Epithelial cell of proximal tubule (primary cell): Measurements from ENCODE around the gene TTLL9. TPM values are rescaled to one million over a fixed set of nuclear protein-coding genes. Genes with fewer than 3 reads are reported as not detected.
"Not testable (repeated sequence)": the region's sequence is repeated elsewhere in the genome, so short reads cannot be mapped to it uniquely, and the experiment has no call there.

Experiments
- DNase-seq: peaks from one replicate; pipeline ENCODE4 v3.0.0-alpha.2; 2011; ENCODE audit warnings: low read depth
- H3K4me3 ChIP-seq: 2 replicates; pipeline ENCODE4 v1.5.1; 2011; ENCODE audit warnings: low read depth, mild to moderate bottlenecking, low read length
- CTCF ChIP-seq: conservative IDR thresholded peaks from 2 replicates; pipeline ENCODE4 v1.5.1; 2012; ENCODE audit warnings: low read depth, mild to moderate bottlenecking, low read length
- total RNA-seq: library from RNA; depleted of rRNA; stranded (reverse); fragments of >200 nt; gene quantifications from 2 replicates; pipeline ENCODE4 v1.2.3, GENCODE V29; 2015

The TTLL9 gene
- total RNA-seq, 1 donor from 2014 or later, result not detected

GRCh38 chr20:31925631-31926030 lies 55.2 kb downstream of the TTLL9 start:
- no peak for DNase-seq
- TF ChIP-seq CTCF, result no peak
- H3K4me3 ChIP-seq, result no peak overlapping the region

GRCh38 chr20:31926493-31926892 lies 56.1 kb downstream of the TTLL9 start:
- H3K4me3 ChIP-seq, result no peak overlapping the region
- no peak for DNase-seq
- TF ChIP-seq CTCF, result no peak

GRCh38 chr20:31927627-31928159 lies 57.3 kb downstream of the TTLL9 start:
- DNase-seq, result no peak
- no peak for TF ChIP-seq CTCF
- H3K4me3 ChIP-seq, result no peak overlapping the region

- not testable (repeated sequence) for H3K4me3 ChIP-seq, DNase-seq
Observed at GRCh38 chr20:31929631-31930030, 59.2 kb downstream of the TTLL9 start.

- no peak for TF ChIP-seq CTCF
- DNase-seq, result no peak
- H3K4me3 ChIP-seq, result no peak overlapping the region
Observed at GRCh38 chr20:31930779-31931178, 60.3 kb downstream of the TTLL9 start.

- no peak for DNase-seq
Observed at GRCh38 chr20:31933698-31934097, 63.3 kb downstream of the TTLL9 start.

GRCh38 chr20:31934491-31934890 lies 64.1 kb downstream of the TTLL9 start:
- TF ChIP-seq CTCF, result no peak
- DNase-seq, result no peak
- no peak overlapping the region for H3K4me3 ChIP-seq

More at GRCh38 chr20:31933698-31934097, 63.3 kb downstream of the TTLL9 start:
- TF ChIP-seq CTCF, result no peak
- no peak overlapping the region for H3K4me3 ChIP-seq
